ENCODE results near the gene SEC24C.

The SEC24C gene

DNA sequence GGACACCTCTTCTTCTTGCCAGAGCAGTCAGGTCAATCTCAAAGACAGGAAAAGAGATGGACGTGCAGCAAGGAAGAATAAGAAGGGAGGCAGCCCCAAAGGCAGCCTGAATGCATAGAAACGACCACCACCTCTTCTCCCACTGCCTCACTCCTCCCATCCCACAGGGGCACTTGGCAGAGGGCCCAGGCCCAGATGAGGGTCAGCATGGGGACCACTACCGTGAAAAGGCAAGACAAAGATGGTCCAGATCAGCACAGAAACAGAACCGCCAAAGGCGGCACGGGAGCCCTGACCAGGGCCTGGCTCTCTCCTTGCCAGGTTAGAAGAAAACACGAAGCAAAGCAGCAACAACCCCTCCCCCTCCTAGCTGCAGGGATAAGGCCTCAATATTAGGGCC lies 69.2 kb downstream of the SEC24C start:
- no peak for DNase-seq (ENCODE audit: low read depth)

GRCh38 chr10:73814276-73814895 lies 70.2 kb downstream of the SEC24C start:
- DNase-seq (ENCODE audit: low read depth), result no peak

GRCh38 chr10:73814896-73815718 lies 70.9 kb downstream of the SEC24C start:
- DNase-seq (ENCODE audit: low read depth), result peak; percentile 61

- DNase-seq (ENCODE audit: low read depth), result no peak
These were observed 71.5 kb downstream of the SEC24C start for GRCh38 chr10:73815719-73816030.

- DNase-seq (ENCODE audit: low read depth), result no peak
These were observed 73.0 kb downstream of the SEC24C start for GRCh38 chr10:73816917-73817729.

GRCh38 chr10:73817826-73818225 lies 73.7 kb downstream of the SEC24C start:
- no peak for DNase-seq (ENCODE audit: low read depth)

GRCh38 chr10:73818402-73818801 lies 74.2 kb downstream of the SEC24C start:
- no peak for DNase-seq (ENCODE audit: low read depth)

DNA sequence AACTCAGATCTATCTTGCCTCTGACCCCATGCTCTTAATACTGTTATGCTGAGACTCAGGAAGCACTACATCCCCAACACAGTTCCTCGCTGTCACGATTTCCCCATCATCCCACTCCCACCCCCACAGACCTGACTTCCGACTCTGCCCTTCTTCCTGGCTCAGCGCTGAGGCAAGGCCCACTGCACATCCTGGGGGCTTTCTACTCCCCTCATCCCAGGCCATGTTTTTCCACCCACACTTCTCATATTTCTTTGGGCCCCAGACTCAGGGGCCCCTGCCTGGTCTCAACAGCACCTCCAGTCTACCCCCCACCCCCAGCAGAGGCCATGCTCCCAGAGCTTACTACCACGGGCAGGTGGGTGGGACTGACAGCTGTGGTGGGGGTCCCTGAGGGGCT lies 74.9 kb downstream of the SEC24C start:
- no peak for DNase-seq (ENCODE audit: low read depth)

DNA sequence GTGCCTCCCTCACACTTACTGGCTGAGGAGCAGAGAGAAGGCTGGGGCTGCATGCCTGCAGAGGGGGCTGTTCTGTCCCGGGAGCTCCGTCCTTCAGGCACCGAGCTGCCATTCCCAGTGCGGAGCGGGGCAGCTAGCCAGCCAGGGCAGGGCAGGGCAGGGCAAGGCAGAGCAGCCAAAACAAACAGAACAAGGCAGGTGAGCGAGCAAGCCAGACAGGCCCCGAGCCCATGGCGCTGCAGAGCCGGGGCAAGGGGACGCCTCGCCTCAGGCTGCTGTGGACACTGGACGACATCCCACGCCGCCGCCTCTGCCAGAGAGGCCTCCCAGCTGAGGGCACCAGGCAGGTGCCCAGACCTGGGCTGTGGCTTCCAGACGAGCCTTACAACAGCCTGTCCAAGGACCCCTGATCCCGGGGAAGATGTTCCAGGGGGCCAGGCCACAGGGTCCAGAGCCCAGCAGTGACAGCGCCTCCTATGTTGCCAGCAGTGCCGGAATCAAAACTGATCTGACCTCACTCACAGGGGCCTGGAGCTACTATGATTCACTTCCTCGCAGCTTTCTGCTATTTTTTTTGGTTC lies 75.4 kb downstream of the SEC24C start:
- DNase-seq (ENCODE audit: low read depth), result peak; percentile 80
